Stimulated activated CD4-positive, alpha-beta T cell treated with anti-CD3 and anti-CD28 coated beads, TNF-alpha, amount 100 ng/mL, for 24 hours (primary cell): ENCODE results near the gene IRF3.

Experiments
- DNase-seq, 3 experiments: peaks; one replicate each; pipeline ENCODE4 v3.0.0-alpha.2; 2020; ENCODE audit warnings: low read depth in 3 of 3

IRF3 gene

GRCh38 chr19:49665351-49666119, at the start of gene IRF3, which contains the start of gene BCL2L12:
Gene IRF3, minus strand, starts transcription at chr19:49665857. Its CDS starts 1,019 bp downstream, at chr19:49664838.
Gene BCL2L12, plus strand, starts transcription at chr19:49665933. Its CDS starts 760 bp downstream, at chr19:49666693.
- DNase-seq: peak; percentile 98 to 99 (median 99)

- no peak for DNase-seq
Observed at GRCh38 chr19:49713236-49713845, 47.7 kb upstream of the IRF3 start.

GRCh38 chr19:49712397-49712859, 46.8 kb upstream of the IRF3 start:
- no peak for DNase-seq

- DNase-seq: no peak
Observed at GRCh38 chr19:49710372-49710951, 44.8 kb upstream of the IRF3 start.

GRCh38 chr19:49705919-49706318, 40.3 kb upstream of the IRF3 start:
- DNase-seq: no peak

- no peak for DNase-seq
Observed at GRCh38 chr19:49704888-49705642, 39.4 kb upstream of the IRF3 start.

GRCh38 chr19:49701271-49701786, 35.7 kb upstream of the IRF3 start:
- DNase-seq: no peak

GRCh38 chr19:49700563-49700962, 34.9 kb upstream of the IRF3 start:
- no peak for DNase-seq

GRCh38 chr19:49699364-49699763, 33.7 kb upstream of the IRF3 start:
- DNase-seq: no peak

- DNase-seq: no peak
Observed at GRCh38 chr19:49696865-49697264, 31.2 kb upstream of the IRF3 start.

GRCh38 chr19:49696115-49696514, 30.5 kb upstream of the IRF3 start:
- DNase-seq: no peak

- no peak for DNase-seq
Observed at GRCh38 chr19:49692147-49692506, 26.5 kb upstream of the IRF3 start.

GRCh38 chr19:49691243-49692146, 25.8 kb upstream of the IRF3 start:
- peak in 2 of 3 experiments; percentile 23 to 48 for DNase-seq

- DNase-seq: peak; percentile 30 to 69 (median 40)
Observed at GRCh38 chr19:49690656-49691242, 25.1 kb upstream of the IRF3 start, which contains the start of gene CPT1C. Gene CPT1C, plus strand, starts transcription at chr19:49691116. Its CDS starts 1,137 bp downstream, at chr19:49692253.

- no peak for DNase-seq
Observed at GRCh38 chr19:49690079-49690655, 24.5 kb upstream of the IRF3 start.

GRCh38 chr19:49689133-49690078, 23.7 kb upstream of the IRF3 start, which contains the start of gene ADM5:
Gene ADM5, plus strand, starts transcription at chr19:49689594. Its CDS starts 244 bp downstream, at chr19:49689838.
- DNase-seq: no peak

GRCh38 chr19:49688531-49689132, 23.0 kb upstream of the IRF3 start:
- DNase-seq: no peak
